ENCODE data around the gene ANKS6. TPM values are rescaled to one million over a fixed set of nuclear protein-coding genes. Genes with fewer than 3 reads are reported as not detected.

ANKS6 gene
- total and polyA plus RNA-seq, 5 donors, result 3.6 to 7.9 (median 5.6) TPM

GRCh38 chr9:98708103-98708932, 88.0 kb downstream of the ANKS6 start:
- no peak for ATAC-seq
- H3K27me3 ChIP-seq (ENCODE audit: control insufficient read depth, insufficient read depth), result no peaks in the 10 kb centered on the region
- no peaks in the 10 kb centered on the region for H3K4me1 ChIP-seq (ENCODE audit: control insufficient read depth, insufficient read depth, low read length)
- no peak overlapping the region for H3K27ac ChIP-seq (ENCODE audit: low read length)
- peak overlapping the region; percentile 65 for H3K4me3 ChIP-seq (ENCODE audit: low read length)
- 3% methylated on average over 89 of the region's 89 CpGs for WGBS
- no peaks in the 10 kb centered on the region for H3K9me3 ChIP-seq (ENCODE audit: control insufficient read depth, low read length)
- no peak for DNase-seq
- intact Hi-C loops (cut with DNase I), result loop anchor here in 1 of 4 donors (5.0 kb wide), 1 partner anchor 391 kb away; no protein-coding TSS in a partner anchor

GRCh38 chr9:98707166-98708102, 88.9 kb downstream of the ANKS6 start:
- H3K4me3 ChIP-seq (ENCODE audit: low read length), result no peak overlapping the region
- WGBS, result 2% methylated on average over 79 of the region's 79 CpGs
- no peaks in the 10 kb centered on the region for H3K27me3 ChIP-seq (ENCODE audit: control insufficient read depth, insufficient read depth)

GRCh38 chr9:98706651-98707165, 89.6 kb downstream of the ANKS6 start:
- intact Hi-C loops (cut with DNase I), result loop anchor here in 1 of 4 donors (5.0 kb wide), 1 partner anchor 389 kb away; no protein-coding TSS in a partner anchor
- H3K9me3 ChIP-seq (ENCODE audit: control insufficient read depth, low read length), result no peaks in the 10 kb centered on the region
- no peaks in the 10 kb centered on the region for H3K4me1 ChIP-seq (ENCODE audit: control insufficient read depth, insufficient read depth, low read length)
- H3K27me3 ChIP-seq (ENCODE audit: control insufficient read depth, insufficient read depth), result no peaks in the 10 kb centered on the region
- ATAC-seq, result no peak
- WGBS, result 7% methylated on average over 15 of the region's 15 CpGs
- no peak overlapping the region for H3K27ac ChIP-seq (ENCODE audit: low read length)
- DNase-seq, result no peak
- no peak overlapping the region for H3K4me3 ChIP-seq (ENCODE audit: low read length)

More at GRCh38 chr9:98707166-98708102, 88.9 kb downstream of the ANKS6 start:
- intact Hi-C loops (cut with DNase I), result loop anchor here in 1 of 4 donors (5.0 kb wide), 1 partner anchor 390 kb away; no protein-coding TSS in a partner anchor
- H3K4me1 ChIP-seq (ENCODE audit: control insufficient read depth, insufficient read depth, low read length), result no peaks in the 10 kb centered on the region
- no peak overlapping the region for H3K27ac ChIP-seq (ENCODE audit: low read length)
- H3K9me3 ChIP-seq (ENCODE audit: control insufficient read depth, low read length), result no peaks in the 10 kb centered on the region
- peak; percentile 69 to 74 for ATAC-seq
- DNase-seq, result peak; percentile 38 to 79 (median 67)

GRCh38 chr9:98702835-98703380, 93.4 kb downstream of the ANKS6 start:
- Histone ChIP-seq H3K4me3 (ENCODE audit: low read length) (no peak overlapping the region), H3K27ac (ENCODE audit: low read length) (no peak overlapping the region), H3K27me3 (ENCODE audit: control insufficient read depth, insufficient read depth) (no peaks in the 10 kb centered on the region), H3K4me1 (ENCODE audit: control insufficient read depth, insufficient read depth, low read length) (no peaks in the 10 kb centered on the region), H3K9me3 (ENCODE audit: control insufficient read depth, low read length) (no peaks in the 10 kb centered on the region)
- intact Hi-C loops (cut with DNase I), result no loop called here
- DNase-seq, result no peak
- no peak for ATAC-seq
- 74% methylated on average over 2 of the region's 2 CpGs for WGBS

GRCh38 chr9:98702340-98702739, 94.0 kb downstream of the ANKS6 start:
- H3K9me3 ChIP-seq (ENCODE audit: control insufficient read depth, low read length), result no peaks in the 10 kb centered on the region
- ATAC-seq (no peak), DNase-seq (no peak)
- H3K4me1 ChIP-seq (ENCODE audit: control insufficient read depth, insufficient read depth, low read length), result no peaks in the 10 kb centered on the region
- H3K27me3 ChIP-seq (ENCODE audit: control insufficient read depth, insufficient read depth), result no peaks in the 10 kb centered on the region
- WGBS, result 90% methylated on average over 8 of the region's 8 CpGs
- H3K4me3 ChIP-seq (ENCODE audit: low read length), result no peak overlapping the region
- intact Hi-C loops (cut with DNase I), result no loop called here
- no peak overlapping the region for H3K27ac ChIP-seq (ENCODE audit: low read length)

GRCh38 chr9:98701576-98701975, 94.8 kb downstream of the ANKS6 start:
- intact Hi-C loops (cut with DNase I), result no loop called here
- no peak for DNase-seq
- no peak for ATAC-seq
- Histone ChIP-seq H3K4me1 (ENCODE audit: control insufficient read depth, insufficient read depth, low read length) (no peaks in the 10 kb centered on the region), H3K4me3 (ENCODE audit: low read length) (no peak overlapping the region), H3K9me3 (ENCODE audit: control insufficient read depth, low read length) (no peaks in the 10 kb centered on the region), H3K27ac (ENCODE audit: low read length) (no peak overlapping the region), H3K27me3 (ENCODE audit: control insufficient read depth, insufficient read depth) (no peaks in the 10 kb centered on the region)
- 69% methylated on average over 7 of the region's 7 CpGs for WGBS

- ATAC-seq, result no peak
- H3K4me3 ChIP-seq (ENCODE audit: low read length), result no peak overlapping the region
- H3K9me3 ChIP-seq (ENCODE audit: control insufficient read depth, low read length), result no peaks in the 10 kb centered on the region
- no peak for DNase-seq
- no peaks in the 10 kb centered on the region for H3K27me3 ChIP-seq (ENCODE audit: control insufficient read depth, insufficient read depth)
- no peaks in the 10 kb centered on the region for H3K4me1 ChIP-seq (ENCODE audit: control insufficient read depth, insufficient read depth, low read length)
- H3K27ac ChIP-seq (ENCODE audit: low read length), result no peak overlapping the region
- whole genome bisulfite sequencing, result 56% methylated on average over 4 of the region's 4 CpGs
- intact Hi-C loops (cut with DNase I), result no loop called here
These were observed 95.6 kb downstream of the ANKS6 start for GRCh38 chr9:98700801-98701200.

GRCh38 chr9:98698856-98699255, 97.5 kb downstream of the ANKS6 start:
- WGBS, result 56% methylated on average over 6 of the region's 6 CpGs
- Histone ChIP-seq H3K9me3 (ENCODE audit: control insufficient read depth, low read length) (no peaks in the 10 kb centered on the region), H3K4me3 (ENCODE audit: low read length) (no peak overlapping the region), H3K27ac (ENCODE audit: low read length) (no peak overlapping the region), H3K27me3 (ENCODE audit: control insufficient read depth, insufficient read depth) (no peaks in the 10 kb centered on the region), H3K4me1 (ENCODE audit: control insufficient read depth, insufficient read depth, low read length) (no peaks in the 10 kb centered on the region)
- ATAC-seq (no peak), DNase-seq (no peak)
- intact Hi-C loops (cut with DNase I), result no loop called here

- ATAC-seq, result no peak
- 85% methylated on average over 2 of the region's 2 CpGs for WGBS
- H3K4me3 ChIP-seq (ENCODE audit: low read length), result no peak overlapping the region
- H3K4me1 ChIP-seq (ENCODE audit: control insufficient read depth, insufficient read depth, low read length), result no peaks in the 10 kb centered on the region
- H3K9me3 ChIP-seq (ENCODE audit: control insufficient read depth, low read length), result no peaks in the 10 kb centered on the region
- no peak for DNase-seq
- H3K27me3 ChIP-seq (ENCODE audit: control insufficient read depth, insufficient read depth), result no peaks in the 10 kb centered on the region
- intact Hi-C loops (cut with DNase I), result no loop called here
- H3K27ac ChIP-seq (ENCODE audit: low read length), result no peak overlapping the region
These were observed 101.4 kb downstream of the ANKS6 start for GRCh38 chr9:98694943-98695342.

GRCh38 chr9:98692392-98692791, 104.0 kb downstream of the ANKS6 start:
- Histone ChIP-seq H3K4me3 (ENCODE audit: low read length) (no peak overlapping the region), H3K27ac (ENCODE audit: low read length) (no peak overlapping the region), H3K9me3 (ENCODE audit: control insufficient read depth, low read length) (no peaks in the 10 kb centered on the region), H3K27me3 (ENCODE audit: control insufficient read depth, insufficient read depth) (no peaks in the 10 kb centered on the region), H3K4me1 (ENCODE audit: control insufficient read depth, insufficient read depth, low read length) (no peaks in the 10 kb centered on the region)
- DNase-seq, result no peak
- ATAC-seq, result no peak
- 89% methylated on average over 7 of the region's 7 CpGs for WGBS
- intact Hi-C loops (cut with DNase I), result no loop called here
